ENCODE measurements around the gene TRAPPC5. TPM values are rescaled to one million over a fixed set of nuclear protein-coding genes. Genes with fewer than 3 reads are reported as not detected.

The TRAPPC5 gene
- total RNA-seq, 1 donor from 2014 or later, result 75.3 TPM

DNA sequence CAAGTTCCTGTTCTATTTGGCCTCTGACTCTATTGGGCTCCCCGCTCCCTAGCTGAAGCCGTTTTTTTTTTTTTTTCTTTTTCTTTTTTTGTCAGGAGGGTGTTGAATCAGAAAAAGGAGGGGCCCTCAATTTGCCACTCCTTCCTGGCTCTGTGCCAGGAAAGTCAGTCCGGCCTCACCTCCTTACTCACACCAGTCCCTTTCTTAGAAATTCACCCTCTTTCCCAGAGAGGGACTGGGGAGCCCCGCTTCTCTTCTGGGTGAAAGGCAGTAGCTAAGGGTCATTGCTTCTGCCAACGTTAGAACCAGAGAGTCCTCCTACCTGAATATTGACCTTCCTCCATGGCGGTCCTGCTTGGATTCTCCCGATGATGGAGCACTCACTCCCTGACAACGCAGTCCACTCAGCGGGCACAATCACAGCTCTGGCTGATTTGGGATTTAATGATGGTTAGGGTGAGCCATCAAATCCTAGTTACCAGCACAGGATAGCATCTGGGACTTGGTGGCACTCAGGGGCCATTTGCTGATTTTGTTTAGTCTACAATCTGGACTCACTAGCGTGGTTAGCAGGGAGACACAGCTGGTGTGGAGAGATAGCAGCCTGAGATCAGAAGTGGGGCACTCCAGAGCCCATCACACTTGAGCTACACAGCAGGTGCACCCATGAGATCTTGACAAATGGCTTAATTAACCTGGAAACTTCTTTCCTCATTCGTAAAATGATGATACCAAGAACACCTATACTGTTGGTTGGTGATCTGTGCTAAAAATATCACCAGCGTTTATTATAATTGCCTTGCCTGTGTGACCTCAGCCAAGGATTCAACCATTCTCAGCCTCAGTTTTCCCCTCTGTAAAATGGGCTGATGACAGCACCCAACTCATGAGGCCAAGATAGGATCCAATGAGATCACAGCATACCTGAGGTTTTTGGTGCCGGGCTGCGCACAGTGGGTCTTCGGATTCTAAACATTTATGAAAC, 19.1 kb downstream of the TRAPPC5 start:
- Histone ChIP-seq H3K4me3 (no peak overlapping the region), H3K27ac (no peak overlapping the region), H3K27me3 (ENCODE audit: low read depth) (peaks cover 33% of the 10 kb centered on the region), H3K9me3 (no peaks in the 10 kb centered on the region), H3K4me1 (no peaks in the 10 kb centered on the region), H3K36me3 (no peaks in the 10 kb centered on the region)
- intact Hi-C loops (cut with DNase I), result no loop called here
- DNase-seq (no peak), ATAC-seq (no peak)
- TF ChIP-seq, protein P1, sequence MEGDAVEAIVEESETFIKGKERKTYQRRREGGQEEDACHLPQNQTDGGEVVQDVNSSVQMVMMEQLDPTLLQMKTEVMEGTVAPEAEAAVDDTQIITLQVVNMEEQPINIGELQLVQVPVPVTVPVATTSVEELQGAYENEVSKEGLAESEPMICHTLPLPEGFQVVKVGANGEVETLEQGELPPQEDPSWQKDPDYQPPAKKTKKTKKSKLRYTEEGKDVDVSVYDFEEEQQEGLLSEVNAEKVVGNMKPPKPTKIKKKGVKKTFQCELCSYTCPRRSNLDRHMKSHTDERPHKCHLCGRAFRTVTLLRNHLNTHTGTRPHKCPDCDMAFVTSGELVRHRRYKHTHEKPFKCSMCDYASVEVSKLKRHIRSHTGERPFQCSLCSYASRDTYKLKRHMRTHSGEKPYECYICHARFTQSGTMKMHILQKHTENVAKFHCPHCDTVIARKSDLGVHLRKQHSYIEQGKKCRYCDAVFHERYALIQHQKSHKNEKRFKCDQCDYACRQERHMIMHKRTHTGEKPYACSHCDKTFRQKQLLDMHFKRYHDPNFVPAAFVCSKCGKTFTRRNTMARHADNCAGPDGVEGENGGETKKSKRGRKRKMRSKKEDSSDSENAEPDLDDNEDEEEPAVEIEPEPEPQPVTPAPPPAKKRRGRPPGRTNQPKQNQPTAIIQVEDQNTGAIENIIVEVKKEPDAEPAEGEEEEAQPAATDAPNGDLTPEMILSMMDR (IDR thresholded peaks at IDR 0.05), result no peak

DNA sequence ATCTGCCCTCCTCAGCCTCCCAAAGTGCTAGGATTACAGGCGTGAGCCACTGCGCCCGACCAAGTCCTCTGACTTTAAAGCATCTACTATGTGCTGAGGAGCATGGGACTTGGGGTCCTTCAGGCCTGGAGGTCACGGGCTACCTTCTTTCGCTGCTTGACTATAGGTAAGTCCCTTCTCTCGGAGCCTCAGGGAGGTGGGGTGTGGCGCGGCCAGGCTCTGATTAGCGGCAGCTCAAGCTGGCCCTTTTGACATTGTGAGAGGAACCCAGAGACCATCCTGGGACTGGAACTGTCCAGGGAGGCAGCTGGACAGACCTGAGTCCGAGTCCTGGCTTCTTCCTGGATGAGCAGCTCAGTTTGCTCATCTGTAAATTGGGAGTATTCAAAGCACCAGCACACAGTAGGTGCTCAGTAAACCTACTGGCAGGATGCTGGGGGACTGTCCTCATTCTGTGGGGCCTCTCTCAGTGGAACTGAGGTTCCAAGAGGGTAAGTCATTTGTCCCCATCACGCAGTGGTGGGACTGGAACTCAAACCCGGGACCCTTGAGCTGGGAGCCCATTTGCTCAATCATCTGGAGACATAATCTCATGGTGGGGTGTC, 20.5 kb downstream of the TRAPPC5 start:
- intact Hi-C loops (cut with DNase I), result no loop called here
- Histone ChIP-seq H3K27me3 (ENCODE audit: low read depth) (peaks cover 33% of the 10 kb centered on the region), H3K27ac (no peak overlapping the region), H3K36me3 (no peaks in the 10 kb centered on the region), H3K9me3 (no peaks in the 10 kb centered on the region), H3K4me3 (no peak overlapping the region), H3K4me1 (peaks cover 3% of the 10 kb centered on the region)
- DNase-seq, result no peak
- ATAC-seq, result no peak
- TF ChIP-seq, protein P1 (IDR thresholded peaks at IDR 0.05), result no peak

- no peak within 1 kb of the TSS for H3K4me3 ChIP-seq
- no peak within 1 kb of the TSS for H3K27ac ChIP-seq
- no peak for ATAC-seq
- intact Hi-C loops (cut with DNase I), result no loop called here
- peaks cover 28% of the 10 kb centered on the region for H3K27me3 ChIP-seq (ENCODE audit: low read depth)
- no peak for DNase-seq
- no peaks in the 10 kb centered on the region for H3K9me3 ChIP-seq
- TF ChIP-seq, protein P1 (IDR thresholded peaks at IDR 0.05), result no peak
- H3K4me1 ChIP-seq, result peaks cover 10% of the 10 kb centered on the region
- no peaks in the 10 kb centered on the region for H3K36me3 ChIP-seq
Measured at GRCh38 chr19:7701654-7702457, 21.2 kb downstream of the TRAPPC5 start, which contains the start of gene FCER2. TSS of gene FCER2 (minus strand) at chr19:7702131. CDS start at chr19:7699760, 2,371 bp downstream.

GRCh38 chr19:7703332-7703731, 22.7 kb downstream of the TRAPPC5 start:
- ATAC-seq, result no peak
- intact Hi-C loops (cut with DNase I), result no loop called here
- DNase-seq, result no peak
- Histone ChIP-seq H3K9me3 (no peaks in the 10 kb centered on the region), H3K27ac (no peak overlapping the region), H3K4me1 (peaks cover 19% of the 10 kb centered on the region), H3K4me3 (no peak overlapping the region), H3K27me3 (ENCODE audit: low read depth) (peaks cover 17% of the 10 kb centered on the region), H3K36me3 (no peaks in the 10 kb centered on the region)
- TF ChIP-seq, protein P1 (IDR thresholded peaks at IDR 0.05), result no peak
